H1 (cell line): ENCODE measurements around the gene KCTD7. TPM values are rescaled to one million over a fixed set of nuclear protein-coding genes. Genes with fewer than 3 reads are reported as not detected.
A peak's percentile ranks its signal among the peaks of the same experiment; 100 is the strongest.

Experiments
- CTCF ChIA-PET: fragments of 300-600 bp; sonication (Branson Sonifier 250); formaldehyde crosslinking; loops from one replicate; lab custom pipeline; 2021; ENCODE audit not compliant: partially characterized antibody; lab: Charles Lee
- POLR2A ChIA-PET: fragments of 300-600 bp; sonication (Branson Sonifier 250); formaldehyde crosslinking; loops from one replicate; lab custom pipeline; 2021; ENCODE audit warnings: inconsistent platforms; ENCODE audit not compliant: partially characterized antibody; lab: Charles Lee
- DNase-seq, 2 experiments: peaks; one replicate each; pipeline versions ENCODE4 v3.0.0 to v3.0.0-alpha.2; 2010 to 2022; ENCODE audit warnings: low spot score in 2 of 2, low read depth in 1 of 2, mixed read lengths in 1 of 2
- FAIRE-seq: peaks from 2 replicates; lab custom pipeline; 2011; peaks lifted over from hg19 to GRCh38; lab: Jason Lieb, UNC
- H2AFZ ChIP-seq: 2 replicates; pipeline ENCODE4 v1.8.1; 2012; ENCODE audit warnings: low read length, inconsistent platforms
- H2AK5ac ChIP-seq: 2 replicates; pipeline ENCODE4 v1.6.1; 2013; ENCODE audit warnings: low read depth, low read length
- H2BK120ac ChIP-seq: replicated peaks from 2 replicates; pipeline ENCODE3; 2013; ENCODE audit warnings: low read depth, low read length, inconsistent platforms
- H2BK12ac ChIP-seq: 2 replicates; pipeline ENCODE4 v1.6.1; 2013; ENCODE audit warnings: low read depth, low read length
- H2BK15ac ChIP-seq: 2 replicates; pipeline ENCODE4 v1.6.1; 2013; ENCODE audit warnings: low read length
- H2BK20ac ChIP-seq: 2 replicates; pipeline ENCODE4 v1.6.1; 2013; ENCODE audit warnings: low read length
- H2BK5ac ChIP-seq: 2 replicates; pipeline ENCODE4 v1.6.1; 2013; ENCODE audit warnings: low read depth, low read length
- H3K14ac ChIP-seq: 2 replicates; pipeline ENCODE4 v1.6.1; 2013; ENCODE audit warnings: inconsistent platforms; ENCODE audit not compliant: insufficient read length
- H3K18ac ChIP-seq: 2 replicates; pipeline ENCODE4 v1.6.1; 2013; ENCODE audit warnings: low read length; ENCODE audit errors: extremely low read depth
- H3K23ac ChIP-seq: 2 replicates; pipeline ENCODE4 v1.6.1; 2013; ENCODE audit warnings: inconsistent platforms; ENCODE audit not compliant: insufficient read length
- H3K23me2 ChIP-seq: 2 replicates; pipeline ENCODE4 v1.6.1; 2013; ENCODE audit warnings: low read depth, low read length
- H3K27ac ChIP-seq: 2 replicates; pipeline ENCODE4 v1.6.1; 2011; ENCODE audit warnings: low read depth, low read length, inconsistent platforms
- H3K27me3 ChIP-seq, 4 experiments: replicated peaks in 1 of 4; 1 replicate in 1 of 4; 2 replicates in 3 of 4; pipeline versions ENCODE4 v1.6.1 to v1.8.1; 2011 to 2013; ENCODE audit warnings: low read length in 3 of 4, mild to moderate bottlenecking in 3 of 4, inconsistent platforms in 2 of 4, mixed read lengths in 2 of 4, moderate library complexity in 1 of 4; ENCODE audit not compliant: control insufficient read depth in 3 of 4, insufficient read depth in 3 of 4; ENCODE audit errors: extremely low read depth in 1 of 4
- H3K36me3 ChIP-seq, 4 experiments: 2 replicates each; pipeline versions ENCODE4 v1.6.1 to v1.8.1; 2011 to 2013; ENCODE audit warnings: mild to moderate bottlenecking in 4 of 4, low read length in 3 of 4, moderate library complexity in 2 of 4, control low read depth in 1 of 4, inconsistent platforms in 1 of 4; ENCODE audit not compliant: insufficient read depth in 4 of 4, control insufficient read depth in 2 of 4
- H3K4ac ChIP-seq: replicated peaks from 2 replicates; pipeline ENCODE3; 2013; ENCODE audit warnings: low read length, low read depth, mixed read lengths, inconsistent platforms; ENCODE audit not compliant: insufficient read length
- H3K4me1 ChIP-seq, 4 experiments: replicated peaks in 1 of 4; 1 replicate in 1 of 4; 2 replicates in 3 of 4; pipeline versions ENCODE4 v1.6.1 to v1.8.1; 2011 to 2013; ENCODE audit warnings: low read length in 3 of 4, inconsistent platforms in 2 of 4, mixed read lengths in 1 of 4; ENCODE audit not compliant: insufficient read depth in 4 of 4, control insufficient read depth in 3 of 4
- H3K4me2 ChIP-seq, 2 experiments: 2 replicates each; pipeline versions ENCODE4 v1.6.1 to v1.8.1; 2011 to 2013; ENCODE audit warnings: low read depth in 2 of 2, low read length in 2 of 2, control low read depth in 1 of 2, inconsistent platforms in 1 of 2, mild to moderate bottlenecking in 1 of 2; ENCODE audit not compliant: insufficient read depth in 1 of 2
- H3K4me3 ChIP-seq, 4 experiments: fragments of 200-600, 300-600 bp in 1 of 4; sonication (generic), shearing (Covaris generic), sonication (Bioruptor Twin) in 1 of 4; 2 replicates each; pipeline versions ENCODE4 v1.5.1 to v1.8.1; 2011 to 2016; ENCODE audit warnings: low read length in 4 of 4, low read depth in 3 of 4, control low read depth in 2 of 4, inconsistent platforms in 2 of 4, mild to moderate bottlenecking in 2 of 4, mixed read lengths in 1 of 4, moderate library complexity in 1 of 4; ENCODE audit not compliant: insufficient read depth in 2 of 4; ENCODE audit errors: extremely low read depth in 1 of 4
- H3K56ac ChIP-seq: replicated peaks from 2 replicates; pipeline ENCODE3; 2013; ENCODE audit warnings: low read depth, mild to moderate bottlenecking, mixed read lengths, low read length, inconsistent platforms; ENCODE audit not compliant: insufficient read length
- H3K79me1 ChIP-seq: 2 replicates; pipeline ENCODE4 v1.6.1; 2013; ENCODE audit warnings: low read depth, low read length, control low read depth
- H3K79me2 ChIP-seq, 2 experiments: 2 replicates each; pipeline versions ENCODE4 v1.6.1 to v1.8.1; 2012 to 2013; ENCODE audit warnings: low read length in 2 of 2, mild to moderate bottlenecking in 2 of 2, inconsistent platforms in 1 of 2; ENCODE audit not compliant: insufficient read depth in 2 of 2, control insufficient read depth in 1 of 2
- H3K9ac ChIP-seq, 4 experiments: replicated peaks in 1 of 4; 1 replicate in 1 of 4; 2 replicates in 3 of 4; pipeline versions ENCODE4 v1.6.1 to v1.8.1; 2011 to 2013; ENCODE audit warnings: low read depth in 3 of 4, low read length in 3 of 4, control low read depth in 2 of 4, mild to moderate bottlenecking in 2 of 4, moderate library complexity in 2 of 4, inconsistent platforms in 1 of 4; ENCODE audit errors: extremely low read depth in 1 of 4
- H3K9me3 ChIP-seq, 2 experiments: 2 replicates each; pipeline versions ENCODE4 v1.6.1 to v1.8.1; 2012 to 2013; ENCODE audit warnings: mild to moderate bottlenecking in 2 of 2, moderate library complexity in 2 of 2, control low read depth in 1 of 2, inconsistent platforms in 1 of 2, low read depth in 1 of 2, low read length in 1 of 2, mixed read lengths in 1 of 2; ENCODE audit not compliant: insufficient read depth in 2 of 2
- H4K20me1 ChIP-seq, 2 experiments: replicated peaks in 1 of 2; 2 replicates each; pipeline versions ENCODE3 to v1.8.1; 2011 to 2013; ENCODE audit warnings: inconsistent platforms in 2 of 2, low read length in 2 of 2, mild to moderate bottlenecking in 1 of 2; ENCODE audit not compliant: insufficient read depth in 2 of 2, control insufficient read depth in 1 of 2
- H4K5ac ChIP-seq: 2 replicates; pipeline ENCODE4 v1.6.1; 2013; ENCODE audit warnings: low read length, low read depth, mixed read lengths, inconsistent platforms; ENCODE audit not compliant: insufficient read length
- H4K8ac ChIP-seq: 2 replicates; pipeline ENCODE4 v1.8.0; 2013; ENCODE audit warnings: mild to moderate bottlenecking, moderate library complexity, low read length, inconsistent platforms; ENCODE audit not compliant: insufficient read depth; ENCODE audit errors: extremely low read depth
- H4K91ac ChIP-seq: replicated peaks from 2 replicates; pipeline ENCODE3; 2013; ENCODE audit warnings: low read length, mixed read lengths, inconsistent platforms; ENCODE audit not compliant: insufficient read length
- CBX8 ChIP-seq: fragments of 300-800, 300-1000 bp; sonication (generic); IDR thresholded peaks from 2 replicates; pipeline ENCODE4 v1.7.1; 2016; ENCODE audit warnings: low read depth, low read length, borderline replicate concordance
- CEBPB ChIP-seq: IDR thresholded peaks from 2 replicates; pipeline ENCODE4 v1.6.1; 2012; ENCODE audit warnings: low read depth, low read length
- CTBP2 ChIP-seq: IDR thresholded peaks from 2 replicates; pipeline ENCODE4 v1.7.0; 2011; ENCODE audit warnings: borderline replicate concordance, mild to moderate bottlenecking, moderate library complexity, mixed read lengths, low read length; ENCODE audit not compliant: insufficient read depth, insufficient read length
- HDAC2 ChIP-seq, 2 experiments: fragments of 300-600 bp in 1 of 2; sonication (generic) in 1 of 2; IDR thresholded peaks; 2 replicates each; pipeline ENCODE4 v1.6.1; 2011 to 2012; ENCODE audit warnings: low read depth in 2 of 2, low read length in 2 of 2, mild to moderate bottlenecking in 2 of 2, moderate library complexity in 2 of 2, borderline replicate concordance in 1 of 2, inconsistent platforms in 1 of 2
- JUN ChIP-seq: IDR thresholded peaks from 2 replicates; pipeline ENCODE4 v1.6.1; 2011; ENCODE audit warnings: low read depth, mild to moderate bottlenecking, improper control_type of control experiment, low read length
- KDM5A ChIP-seq: fragments of 200-600 bp; IDR thresholded peaks from 2 replicates; pipeline ENCODE4 v1.7.1; 2012; ENCODE audit warnings: mild to moderate bottlenecking, low read length, inconsistent platforms, mixed read lengths
- MAX ChIP-seq: IDR thresholded peaks from 2 replicates; pipeline ENCODE4 v1.6.1; 2012; ENCODE audit warnings: inconsistent platforms
- POLR2A ChIP-seq, 2 experiments: IDR thresholded peaks; 1 replicate in 1 of 2; 2 replicates in 1 of 2; pipeline ENCODE4 v1.6.1; 2011; ENCODE audit warnings: low read depth in 2 of 2, low read length in 2 of 2, mild to moderate bottlenecking in 2 of 2; ENCODE audit errors: control extremely low read depth in 1 of 2
- SIN3A ChIP-seq, 2 experiments: IDR thresholded peaks in 1 of 2; conservative IDR thresholded peaks in 1 of 2; 2 replicates each; pipeline ENCODE4 v1.6.1; 2011 to 2012; ENCODE audit warnings: low read length in 2 of 2, improper control_type of control experiment in 1 of 2, low read depth in 1 of 2, mild to moderate bottlenecking in 1 of 2
- USF2 ChIP-seq: IDR thresholded peaks from 2 replicates; pipeline ENCODE4 v1.6.1; 2011; ENCODE audit warnings: low read length, improper control_type of control experiment
- WGBS, 2 experiments: shearing (Covaris generic) in 1 of 2; methylation state at CpG; one replicate each; pipeline versions ENCODE4 v1.1.6 to v1.1.7; 2013 to 2015; ENCODE audit warnings: low lambda C conversion rate in 2 of 2, mixed read lengths in 2 of 2, inconsistent platforms in 1 of 2, low coverage in 1 of 2, missing lambda C conversion rate in 1 of 2; ENCODE audit not compliant: insufficient replicate concordance in 2 of 2, insufficient coverage in 1 of 2, insufficient read length in 1 of 2; ENCODE audit errors: extremely low coverage in 1 of 2, missing lambda C conversion rate in 1 of 2; 5-methylcytosine and 5-hydroxymethylcytosine counted together
- polyA plus RNA-seq, 7 experiments: library from polyadenylated mRNA; depleted of rRNA in 3 of 7; stranded (reverse) in 5 of 7; unstranded in 2 of 7; fragments of >200 nt in 5 of 7; fragments of 200-250 nt in 2 of 7; gene quantifications; 1 replicate in 5 of 7; 2 replicates in 1 of 7; 4 replicates in 1 of 7; pipeline versions ENCODE4 v1.2.1 to v1.2.3, GENCODE V29; 2011 to 2013; ENCODE audit warnings: missing spikeins in 2 of 7, mixed read lengths in 2 of 7
- total RNA-seq: library from RNA; stranded (reverse); fragmentation: NEBNext Ultra II Directional; extraction: Animal tissue kit (Norgen Biotek cat#: 25700); gene quantifications from 2 replicates; pipeline ENCODE4 v1.2.1, GENCODE V29; 2021

The KCTD7 gene
- total and polyA plus RNA-seq, 2 of the 8 experiments (the other 6 are each of a cell fraction or from before 2014, with no cell fraction given): 8.6 to 11.9 TPM

DNA sequence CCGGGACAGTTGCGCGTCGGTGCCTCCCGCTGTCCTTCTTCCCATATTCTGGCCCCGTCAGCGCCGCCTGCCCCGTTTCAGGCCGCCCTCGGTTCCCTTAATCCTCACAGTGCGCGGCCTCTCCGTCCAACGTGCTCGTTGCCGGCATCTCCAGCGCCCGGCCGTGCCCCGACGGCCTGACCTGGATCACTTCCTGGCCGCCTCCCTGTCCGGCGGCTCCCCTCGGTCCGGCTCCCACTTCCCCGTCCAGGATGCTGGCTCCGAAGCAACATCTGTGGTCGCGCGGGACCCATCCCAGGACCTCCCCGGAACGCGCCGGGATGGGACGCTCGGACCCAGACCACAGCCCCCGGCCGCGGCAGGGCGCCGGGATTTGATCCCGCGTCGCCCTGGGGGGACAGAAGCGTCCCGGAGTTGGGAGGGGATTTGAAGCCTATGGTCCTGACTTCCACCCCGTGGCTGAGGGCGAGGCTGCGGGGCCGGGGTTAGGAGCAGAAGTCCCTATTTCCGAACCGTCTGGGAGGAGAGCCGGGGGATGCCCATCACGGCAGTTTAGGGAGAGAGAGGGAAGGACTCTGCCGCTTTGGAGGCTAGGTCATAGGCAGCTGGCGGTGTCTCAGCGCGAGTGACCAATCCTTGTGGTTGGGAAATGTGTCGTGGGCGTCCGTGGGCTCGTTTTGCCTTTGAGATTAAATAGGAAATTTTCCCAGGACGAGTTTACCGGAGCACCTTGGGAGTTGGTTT lies 53.8 kb downstream of the KCTD7 start:
- Histone ChIP-seq H3K27me3 (no peaks in the 10 kb centered on the region), H3K4me2 (peak overlapping the region; percentile 64 to 71), H3K23me2 (peaks cover 8% of the 10 kb centered on the region; the same call in 1 of the 2 replicates), H4K91ac (no peak overlapping the region), H3K4me3 (peak overlapping the region; percentile 75 to 91 (median 78)), H2BK15ac (no peak overlapping the region), H4K20me1 (peaks cover 0 to 3% of the 10 kb centered on the region in 2 experiments), H2AFZ (no peak overlapping the region; the same call in 1 of the 2 replicates), H3K23ac (no peak overlapping the region), H2AK5ac (no peak overlapping the region), H3K56ac (no peak overlapping the region), H3K79me2 (peaks cover 0 to 3% of the 10 kb centered on the region in 2 experiments; a peak in 1 of 4 replicates), H3K18ac (no peak overlapping the region; the same call in 1 of the 2 replicates), H4K5ac (no peak overlapping the region), H3K36me3 (no peaks in the 10 kb centered on the region), H2BK20ac (no peak overlapping the region), H2BK12ac (no peak overlapping the region), H3K9me3 (no peaks in the 10 kb centered on the region), H3K14ac (no peak overlapping the region), H2BK5ac (no peak overlapping the region), H2BK120ac (no peak overlapping the region), H3K4me1 (no peaks in the 10 kb centered on the region; a peak in 2 of 7 replicates), H3K79me1 (peaks cover 4% of the 10 kb centered on the region; the same call in 1 of the 2 replicates), H3K27ac (no peak overlapping the region), H3K4ac (no peak overlapping the region), H4K8ac (no peak overlapping the region), H3K9ac (peak overlapping the region; percentile 2 to 95 (median 60); a peak in 6 of 7 replicates)
- DNase-seq (no peak), FAIRE-seq (no peak)
- ChIA-PET POLR2A (interaction anchor here (0.5 to 1.0 kb wide), 3 partner anchors 28 to 166 kb away, joined by 3 read pairs; no protein-coding TSS in a partner anchor), CTCF (interaction anchor here (1.4 kb wide), 1 partner anchor 125 kb away, joined by 5 read pairs; no protein-coding TSS in a partner anchor)
- 6% methylated on average over 52 of the region's 66 CpGs; no CpG with 5 or more reads in 1 of the 2 experiments for WGBS, 2 experiments
- TF ChIP-seq CTBP2: no peak
- no peak for TF ChIP-seq CBX8
- no peak for TF ChIP-seq CEBPB
- TF ChIP-seq SIN3A (conservative IDR thresholded peaks at IDR 0.05 in 1 of 2, IDR thresholded peaks at IDR 0.05 in 1 of 2; ENCODE audit: low read depth in 1 of 2, low read length in 2 of 2): 0 out of 4 replicates have a peak, but pooled peaks of 1 of the 2 experiments have one; percentile 25
- TF ChIP-seq POLR2A (IDR thresholded peaks at IDR 0.05; ENCODE audit: control extremely low read depth in 1 of 2, low read depth in 2 of 2, low read length in 2 of 2): no peak
- TF ChIP-seq JUN: no peak
- no peak for TF ChIP-seq HDAC2 (IDR thresholded peaks at IDR 0.05; ENCODE audit: borderline replicate concordance in 1 of 2, low read depth in 2 of 2, low read length in 2 of 2)
- TF ChIP-seq USF2: no peak
- TF ChIP-seq KDM5A: no peak
- no peak for TF ChIP-seq MAX
